H9 (cell line): Measurements from ENCODE around the gene IGLL5. TPM values are rescaled to one million over a fixed set of nuclear protein-coding genes. Genes with fewer than 3 reads are reported as not detected.

ENCODE experiments used
- DNase-seq: peaks from one replicate; pipeline ENCODE4 v3.0.0-alpha.2; 2017
- H2AFZ ChIP-seq: one replicate; pipeline ENCODE4 v1.6.1; 2013; ENCODE audit warnings: mild to moderate bottlenecking, low read length, control low read depth, moderate library complexity
- H2AK5ac ChIP-seq: 2 replicates; pipeline ENCODE4 v1.6.1; 2013; ENCODE audit warnings: low read length, control low read depth, mixed read lengths; ENCODE audit not compliant: insufficient read length
- H2BK120ac ChIP-seq: one replicate; pipeline ENCODE4 v1.6.1; 2013; ENCODE audit warnings: low read depth, mild to moderate bottlenecking, low read length, control low read depth, inconsistent platforms; ENCODE audit not compliant: poor library complexity, severe bottlenecking
- H2BK12ac ChIP-seq: 2 replicates; pipeline ENCODE4 v1.6.1; 2013; ENCODE audit warnings: low read length, control low read depth, mixed read lengths, low read depth; ENCODE audit not compliant: insufficient read length
- H2BK15ac ChIP-seq: 2 replicates; pipeline ENCODE4 v1.6.1; 2013; ENCODE audit warnings: low read depth, low read length, control low read depth
- H2BK20ac ChIP-seq: one replicate; pipeline ENCODE4 v1.6.1; 2013; ENCODE audit warnings: low read depth, mild to moderate bottlenecking, low read length, control low read depth, inconsistent platforms; ENCODE audit not compliant: poor library complexity, severe bottlenecking
- H2BK5ac ChIP-seq: 2 replicates; pipeline ENCODE4 v1.6.1; 2013; ENCODE audit warnings: low read length, control low read depth, mixed read lengths; ENCODE audit not compliant: insufficient read length
- H3K14ac ChIP-seq: 2 replicates; pipeline ENCODE4 v1.6.1; 2013; ENCODE audit warnings: low read length, control low read depth; ENCODE audit not compliant: insufficient read depth
- H3K18ac ChIP-seq: 2 replicates; pipeline ENCODE4 v1.6.1; 2013; ENCODE audit warnings: low read depth, mild to moderate bottlenecking, mixed read lengths, low read length, control low read depth; ENCODE audit not compliant: insufficient read length
- H3K23ac ChIP-seq: 2 replicates; pipeline ENCODE4 v1.6.1; 2013; ENCODE audit warnings: low read length, control low read depth, mixed read lengths, low read depth; ENCODE audit not compliant: insufficient read length
- H3K23me2 ChIP-seq: 2 replicates; pipeline ENCODE4 v1.6.1; 2013; ENCODE audit warnings: low read depth, mild to moderate bottlenecking, mixed read lengths, low read length, control low read depth; ENCODE audit not compliant: insufficient read length, poor library complexity, severe bottlenecking
- H3K27ac ChIP-seq: 2 replicates; pipeline ENCODE4 v1.5.1; 2013; ENCODE audit warnings: low read length, control low read depth, mixed read lengths, low read depth; ENCODE audit not compliant: insufficient read length
- H3K27me3 ChIP-seq: 2 replicates; pipeline ENCODE4 v1.6.1; 2013; ENCODE audit warnings: low read length, control low read depth, inconsistent platforms; ENCODE audit not compliant: insufficient read depth
- H3K4ac ChIP-seq: 2 replicates; pipeline ENCODE4 v1.6.1; 2013; ENCODE audit warnings: low read depth, mild to moderate bottlenecking, control low read depth, inconsistent platforms, low read length, moderate library complexity
- H3K4me1 ChIP-seq: 2 replicates; pipeline ENCODE4 v1.6.1; 2013; ENCODE audit warnings: low read length, control low read depth, inconsistent platforms; ENCODE audit not compliant: insufficient read depth
- H3K4me2 ChIP-seq: 2 replicates; pipeline ENCODE4 v1.6.1; 2013; ENCODE audit warnings: low read length, control low read depth, mixed read lengths; ENCODE audit not compliant: insufficient read length, insufficient read depth
- H3K56ac ChIP-seq: 2 replicates; pipeline ENCODE4 v1.6.1; 2013; ENCODE audit warnings: low read depth, mild to moderate bottlenecking, mixed read lengths, low read length, control low read depth; ENCODE audit not compliant: insufficient read length
- H3K79me1 ChIP-seq: 2 replicates; pipeline ENCODE4 v1.6.1; 2013; ENCODE audit warnings: low read depth, mild to moderate bottlenecking, moderate library complexity, low read length, control low read depth, inconsistent platforms; ENCODE audit not compliant: insufficient read depth, poor library complexity, severe bottlenecking
- H3K79me2 ChIP-seq: 2 replicates; pipeline ENCODE4 v1.6.1; 2013; ENCODE audit warnings: low read length, control low read depth, inconsistent platforms; ENCODE audit not compliant: insufficient read depth
- H3K9ac ChIP-seq: 2 replicates; pipeline ENCODE4 v1.6.1; 2013; ENCODE audit warnings: low read length, control low read depth, mixed read lengths; ENCODE audit not compliant: insufficient read length; ENCODE audit errors: extremely low read depth
- H3K9me3 ChIP-seq: one replicate; pipeline ENCODE4 v1.6.1; 2013; ENCODE audit warnings: low read depth, low read length, inconsistent platforms; ENCODE audit not compliant: control insufficient read depth
- H3T11ph ChIP-seq: one replicate; pipeline ENCODE4 v1.6.1; 2013; ENCODE audit warnings: mild to moderate bottlenecking, low read length, control low read depth, inconsistent platforms
- H4K20me1 ChIP-seq: one replicate; pipeline ENCODE4 v1.6.1; 2013; ENCODE audit not compliant: control insufficient read depth, insufficient read length, insufficient read depth
- H4K5ac ChIP-seq: 2 replicates; pipeline ENCODE4 v1.6.1; 2013; ENCODE audit warnings: low read depth, mild to moderate bottlenecking, mixed read lengths, low read length, control low read depth; ENCODE audit not compliant: insufficient read length
- H4K8ac ChIP-seq: replicated peaks from 2 replicates; pipeline ENCODE4 v1.6.1; 2013; ENCODE audit warnings: low read length, control low read depth, mixed read lengths, low read depth; ENCODE audit not compliant: insufficient read length
- H4K91ac ChIP-seq: 2 replicates; pipeline ENCODE4 v1.6.1; 2013; ENCODE audit warnings: low read depth, mild to moderate bottlenecking, moderate library complexity, mixed read lengths, low read length, control low read depth; ENCODE audit not compliant: insufficient read length
- H3K27ac Mint-ChIP-seq, 3 experiments: 2 replicates in 2 of 3; 3 replicates in 1 of 3; pipeline ENCODE4 v1.8.0; 2020 to 2021; ENCODE audit warnings: mixed read lengths in 3 of 3, mild to moderate bottlenecking in 1 of 3, moderate library complexity in 1 of 3
- H3K27me3 Mint-ChIP-seq: 2 replicates; pipeline ENCODE4 v1.8.0; 2021; ENCODE audit warnings: low read depth, mild to moderate bottlenecking, moderate library complexity, mixed read lengths
- H3K36me3 Mint-ChIP-seq, 3 experiments: 2 replicates in 2 of 3; 3 replicates in 1 of 3; pipeline ENCODE4 v1.8.0; 2020 to 2021; ENCODE audit warnings: low read depth in 3 of 3, mixed read lengths in 3 of 3; ENCODE audit not compliant: insufficient read depth in 1 of 3
- H3K4me1 Mint-ChIP-seq, 2 experiments: 2 replicates each; pipeline ENCODE4 v1.8.0; 2020; ENCODE audit warnings: mixed read lengths in 2 of 2
- H3K4me3 Mint-ChIP-seq, 2 experiments: 2 replicates in 1 of 2; 3 replicates in 1 of 2; pipeline ENCODE4 v1.8.0; 2020 to 2021; ENCODE audit warnings: mild to moderate bottlenecking in 2 of 2, mixed read lengths in 2 of 2, moderate library complexity in 1 of 2
- H3K9me3 Mint-ChIP-seq, 2 experiments: 2 replicates in 1 of 2; 3 replicates in 1 of 2; pipeline ENCODE4 v1.8.0; 2020; ENCODE audit warnings: mild to moderate bottlenecking in 2 of 2, mixed read lengths in 2 of 2, moderate library complexity in 1 of 2
- WGBS: extraction: QIAGEN DNeasy Blood & Tissue Kit; methylation state at CpG from one replicate; pipeline ENCODE4 v1.1.7; 2013; ENCODE audit warnings: missing lambda C conversion rate, low lambda C conversion rate, mixed read lengths; ENCODE audit not compliant: insufficient read length; ENCODE audit errors: extremely low coverage; 5-methylcytosine and 5-hydroxymethylcytosine counted together
- total RNA-seq: library from RNA; stranded (reverse); gene quantifications from 2 replicates; pipeline ENCODE4 v1.2.1, GENCODE V29; 2021
- TF ChIP-seq, protein P1 (sequence below): fragments of 200-600 bp; sonication (generic); conservative IDR thresholded peaks from 3 replicates; pipeline ENCODE4 v1.8.0; 2021; ENCODE audit warnings: antibody characterized with exemption, mild to moderate bottlenecking

Gene IGLL5
- total RNA-seq, 1 experiment from 2014 or later: not detected

DNA sequence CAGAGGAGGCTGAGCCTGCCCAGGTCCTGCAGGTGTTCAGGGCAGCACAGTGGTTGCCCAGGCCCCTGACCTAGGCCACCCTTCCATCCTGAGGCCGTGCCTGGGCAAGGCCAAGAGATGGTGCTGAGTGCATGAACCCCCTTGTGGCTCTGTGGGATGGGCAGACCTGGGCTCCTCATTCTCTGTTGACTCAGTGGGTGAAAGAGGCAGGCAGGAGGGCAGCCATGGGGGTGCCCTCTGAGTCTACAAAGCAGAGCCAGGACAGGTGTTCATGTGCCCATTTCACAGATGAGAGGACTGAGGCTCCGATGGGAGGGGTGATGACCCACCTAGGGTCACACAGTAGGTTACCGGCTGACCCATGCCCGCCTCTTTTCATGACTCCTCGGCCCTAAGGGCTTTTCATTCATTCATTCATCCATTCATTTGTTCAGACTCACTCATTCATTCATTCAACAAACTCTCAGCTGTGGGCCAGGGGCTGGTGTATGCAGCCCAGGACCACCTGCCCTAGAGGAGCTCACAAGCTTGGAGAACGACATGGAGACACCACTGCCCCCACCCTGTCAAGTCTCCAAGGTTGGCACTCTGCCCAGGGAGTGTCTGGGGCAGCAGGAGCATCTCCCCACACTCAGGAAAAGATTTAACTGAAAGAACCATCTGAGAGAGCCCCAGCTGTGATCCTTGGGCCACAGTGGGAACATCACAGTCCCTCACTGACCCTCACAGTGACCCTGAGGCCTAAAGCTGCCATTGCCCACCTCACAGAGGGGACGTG lies 40.5 kb downstream of the IGLL5 start:
- Histone ChIP-seq H2BK120ac (no peak overlapping the region), H3K4ac (no peak overlapping the region), H3K9ac (no peak overlapping the region), H3K79me2 (no peaks in the 10 kb centered on the region), H3K79me1 (no peaks in the 10 kb centered on the region), H3K27me3 (peaks cover 2% of the 10 kb centered on the region; the same call in 1 of the 2 replicates), H4K20me1 (no peaks in the 10 kb centered on the region), H3K18ac (no peak overlapping the region), H4K91ac (no peak overlapping the region), H3K4me1 (peaks cover 4% of the 10 kb centered on the region; the same call in 1 of the 2 replicates), H3T11ph (no peak overlapping the region), H2BK5ac (no peak overlapping the region), H3K23ac (no peak overlapping the region), H3K9me3 (no peaks in the 10 kb centered on the region), H2AFZ (no peak overlapping the region), H4K8ac (no peak overlapping the region), H2BK15ac (no peak overlapping the region), H3K23me2 (no peaks in the 10 kb centered on the region), H3K56ac (no peak overlapping the region), H3K4me2 (no peak overlapping the region), H2BK12ac (no peak overlapping the region), H4K5ac (no peak overlapping the region), H2AK5ac (no peak overlapping the region), H3K27ac (no peak overlapping the region), H3K14ac (no peak overlapping the region), H2BK20ac (no peak overlapping the region)
- no peaks in the 10 kb centered on the region; a peak in 1 of 7 replicates for H3K36me3 Mint-ChIP-seq
- WGBS: no CpG with 5 or more reads among the region's 7 CpGs
- H3K4me1 Mint-ChIP-seq: peaks cover 12 to 20% of the 10 kb centered on the region in 2 experiments
- no peak overlapping the region for H3K27ac Mint-ChIP-seq
- no peak overlapping the region for H3K4me3 Mint-ChIP-seq
- no peak for DNase-seq
- peaks cover 90% of the 10 kb centered on the region for H3K27me3 Mint-ChIP-seq
- TF ChIP-seq, protein P1, sequence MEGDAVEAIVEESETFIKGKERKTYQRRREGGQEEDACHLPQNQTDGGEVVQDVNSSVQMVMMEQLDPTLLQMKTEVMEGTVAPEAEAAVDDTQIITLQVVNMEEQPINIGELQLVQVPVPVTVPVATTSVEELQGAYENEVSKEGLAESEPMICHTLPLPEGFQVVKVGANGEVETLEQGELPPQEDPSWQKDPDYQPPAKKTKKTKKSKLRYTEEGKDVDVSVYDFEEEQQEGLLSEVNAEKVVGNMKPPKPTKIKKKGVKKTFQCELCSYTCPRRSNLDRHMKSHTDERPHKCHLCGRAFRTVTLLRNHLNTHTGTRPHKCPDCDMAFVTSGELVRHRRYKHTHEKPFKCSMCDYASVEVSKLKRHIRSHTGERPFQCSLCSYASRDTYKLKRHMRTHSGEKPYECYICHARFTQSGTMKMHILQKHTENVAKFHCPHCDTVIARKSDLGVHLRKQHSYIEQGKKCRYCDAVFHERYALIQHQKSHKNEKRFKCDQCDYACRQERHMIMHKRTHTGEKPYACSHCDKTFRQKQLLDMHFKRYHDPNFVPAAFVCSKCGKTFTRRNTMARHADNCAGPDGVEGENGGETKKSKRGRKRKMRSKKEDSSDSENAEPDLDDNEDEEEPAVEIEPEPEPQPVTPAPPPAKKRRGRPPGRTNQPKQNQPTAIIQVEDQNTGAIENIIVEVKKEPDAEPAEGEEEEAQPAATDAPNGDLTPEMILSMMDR: no peak
- no peaks in the 10 kb centered on the region for H3K9me3 Mint-ChIP-seq
